Endometrial microvascular endothelial cells (primary cell): ENCODE results near the gene CSHL1. TPM values are rescaled to one million over a fixed set of nuclear protein-coding genes. Genes with fewer than 3 reads are reported as not detected.
"Not testable (repeated sequence)": the region's sequence is repeated elsewhere in the genome, so short reads cannot be mapped to it uniquely, and the experiment has no call there.

Source experiments
- in situ Hi-C: cut with HindIII; loops from 2 replicates; pipeline ENCODE4 v1.10.0; 2017; ENCODE audit warnings: low sequenced_read_pairs, low pct_unique_long_range_greater_than_20kb; ENCODE audit errors: inconsistent ontology term
- total RNA-seq: library from RNA; depleted of rRNA; stranded (reverse); fragments of >200 nt; gene quantifications from one replicate; pipeline ENCODE4 v1.2.3, GENCODE V29; 2015; ENCODE audit errors: inconsistent ontology term

Gene CSHL1
- total RNA-seq, 1 donor from 2014 or later: not detected

- in situ Hi-C loops: not testable (repeated sequence)
Observed at GRCh38 chr17:63896524-63897354, 14.3 kb downstream of the CSHL1 start, which contains the start of gene CSH1. Gene CSH1 (minus strand): TSS chr17:63896574. CDS start chr17:63896511, 63 bp downstream.

GRCh38 chr17:63894821-63895220 lies 16.2 kb downstream of the CSHL1 start:
- in situ Hi-C loops: not testable (repeated sequence)

- in situ Hi-C loops: not testable (repeated sequence)
Observed at GRCh38 chr17:63894021-63894420, 17.0 kb downstream of the CSHL1 start.

- in situ Hi-C loops: not testable (repeated sequence)
Observed at GRCh38 chr17:63892316-63893037, 18.6 kb downstream of the CSHL1 start.

- in situ Hi-C loops: not testable (repeated sequence)
Observed at GRCh38 chr17:63889026-63889848, 21.8 kb downstream of the CSHL1 start.

GRCh38 chr17:63885119-63885518 lies 25.9 kb downstream of the CSHL1 start:
- in situ Hi-C loops: not testable (repeated sequence)

GRCh38 chr17:63882626-63883126 lies 28.4 kb downstream of the CSHL1 start:
- in situ Hi-C loops: not testable (repeated sequence)

- in situ Hi-C loops: no loop called here
Observed at GRCh38 chr17:63881935-63882601, 29.0 kb downstream of the CSHL1 start, which contains the start of gene GH2. Gene GH2 (minus strand): TSS chr17:63881944. CDS start chr17:63881801, 143 bp downstream.

GRCh38 chr17:63881337-63881736 lies 29.7 kb downstream of the CSHL1 start:
- in situ Hi-C loops: not testable (repeated sequence)

- in situ Hi-C loops: no loop called here
Observed at GRCh38 chr17:63880706-63881105, 30.4 kb downstream of the CSHL1 start.

- in situ Hi-C loops: not testable (repeated sequence)
Observed at GRCh38 chr17:63878413-63878812, 32.6 kb downstream of the CSHL1 start.

GRCh38 chr17:63874693-63875092 lies 36.4 kb downstream of the CSHL1 start:
- in situ Hi-C loops: not testable (repeated sequence)

- in situ Hi-C loops: not testable (repeated sequence)
Observed at GRCh38 chr17:63874061-63874626, 36.9 kb downstream of the CSHL1 start.

GRCh38 chr17:63873577-63873976 lies 37.5 kb downstream of the CSHL1 start, which contains the start of gene CSH2:
Gene CSH2 (minus strand): TSS chr17:63873677. CDS start chr17:63873614, 63 bp downstream.
- in situ Hi-C loops: not testable (repeated sequence)

- in situ Hi-C loops: not testable (repeated sequence)
Observed at GRCh38 chr17:63871646-63872365, 39.3 kb downstream of the CSHL1 start.

GRCh38 chr17:63870292-63870665 lies 40.8 kb downstream of the CSHL1 start:
- in situ Hi-C loops: not testable (repeated sequence)
